ENCODE data around the gene CRACR2A. TPM values are rescaled to one million over a fixed set of nuclear protein-coding genes. Genes with fewer than 3 reads are reported as not detected.

CRACR2A gene
- total RNA-seq, 4 donors from 2014 or later: 4.8 to 18.2 (median 10.6) TPM

DNA sequence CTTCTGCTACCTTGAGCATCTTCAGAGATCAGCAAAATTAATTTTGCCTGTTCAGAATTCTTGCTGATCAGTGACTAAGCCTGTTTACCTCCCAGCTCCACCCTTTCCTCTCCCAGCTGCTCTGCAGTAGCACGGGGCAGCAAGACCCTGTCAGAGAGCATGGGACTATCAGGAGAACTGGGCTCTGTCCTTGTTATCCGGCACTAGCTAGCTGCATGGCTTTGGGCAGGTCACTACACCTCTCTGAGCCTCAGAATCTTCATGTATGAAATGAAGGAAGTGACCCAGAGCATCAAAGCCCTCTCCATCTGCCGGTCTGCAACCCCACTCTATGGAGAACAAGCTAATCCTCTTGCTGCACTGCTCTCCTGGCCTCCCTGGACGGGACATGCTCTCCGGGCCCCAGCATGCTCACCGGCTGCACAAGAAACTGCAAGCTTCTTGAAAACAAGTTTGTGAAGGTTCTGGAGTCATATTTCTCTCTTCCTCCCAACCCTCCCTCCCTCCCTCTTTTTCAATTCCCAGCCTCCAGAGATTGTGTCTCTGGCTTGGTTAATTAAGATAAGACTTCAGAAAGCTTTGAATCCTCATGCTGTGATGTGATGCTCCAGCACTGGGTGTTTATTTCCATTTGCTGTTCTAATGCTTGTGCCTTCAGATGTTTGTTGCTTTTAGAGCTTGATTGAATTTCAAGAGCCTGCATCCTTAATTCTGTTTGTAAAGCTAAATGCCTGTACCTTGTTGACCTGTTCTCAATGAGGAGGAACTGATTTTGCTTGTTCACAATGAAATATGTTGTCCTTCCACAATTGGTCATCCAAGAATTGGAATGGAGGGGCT lies 101.1 kb downstream of the CRACR2A start:
- Histone ChIP-seq H3K4me3 (no peak overlapping the region), H3K9me3 (no peaks in the 10 kb centered on the region), H3K36me3 (peaks cover 5% of the 10 kb centered on the region), H3K27ac (no peak overlapping the region), H3K27me3 (no peaks in the 10 kb centered on the region), H3K4me1 (no peaks in the 10 kb centered on the region)
- no peak for TF ChIP-seq POLR2AphosphoS5 (IDR thresholded peaks at IDR 0.05)
- TF ChIP-seq POLR2A (IDR thresholded peaks at IDR 0.05): no peak
- TF ChIP-seq EP300 (IDR thresholded peaks at IDR 0.05): no peak
- TF ChIP-seq, protein P1, sequence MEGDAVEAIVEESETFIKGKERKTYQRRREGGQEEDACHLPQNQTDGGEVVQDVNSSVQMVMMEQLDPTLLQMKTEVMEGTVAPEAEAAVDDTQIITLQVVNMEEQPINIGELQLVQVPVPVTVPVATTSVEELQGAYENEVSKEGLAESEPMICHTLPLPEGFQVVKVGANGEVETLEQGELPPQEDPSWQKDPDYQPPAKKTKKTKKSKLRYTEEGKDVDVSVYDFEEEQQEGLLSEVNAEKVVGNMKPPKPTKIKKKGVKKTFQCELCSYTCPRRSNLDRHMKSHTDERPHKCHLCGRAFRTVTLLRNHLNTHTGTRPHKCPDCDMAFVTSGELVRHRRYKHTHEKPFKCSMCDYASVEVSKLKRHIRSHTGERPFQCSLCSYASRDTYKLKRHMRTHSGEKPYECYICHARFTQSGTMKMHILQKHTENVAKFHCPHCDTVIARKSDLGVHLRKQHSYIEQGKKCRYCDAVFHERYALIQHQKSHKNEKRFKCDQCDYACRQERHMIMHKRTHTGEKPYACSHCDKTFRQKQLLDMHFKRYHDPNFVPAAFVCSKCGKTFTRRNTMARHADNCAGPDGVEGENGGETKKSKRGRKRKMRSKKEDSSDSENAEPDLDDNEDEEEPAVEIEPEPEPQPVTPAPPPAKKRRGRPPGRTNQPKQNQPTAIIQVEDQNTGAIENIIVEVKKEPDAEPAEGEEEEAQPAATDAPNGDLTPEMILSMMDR (IDR thresholded peaks at IDR 0.05): no peak
- no peak for DNase-seq (ENCODE audit: low spot score in 2 of 2)
- 49% methylated on average over 6 of the region's 6 CpGs for WGBS

- WGBS: 86% methylated on average over 5 of the region's 5 CpGs
- no peak overlapping the region for H3K27ac ChIP-seq
- H3K4me1 ChIP-seq: no peaks in the 10 kb centered on the region
- no peak for DNase-seq (ENCODE audit: low spot score in 2 of 2)
- H3K4me3 ChIP-seq: no peak overlapping the region
- no peaks in the 10 kb centered on the region for H3K36me3 ChIP-seq
- H3K9me3 ChIP-seq: no peaks in the 10 kb centered on the region
- TF ChIP-seq POLR2AphosphoS5 (IDR thresholded peaks at IDR 0.05): no peak
- no peak for TF ChIP-seq EP300 (IDR thresholded peaks at IDR 0.05)
- TF ChIP-seq, protein P1 (IDR thresholded peaks at IDR 0.05): no peak
- no peak for TF ChIP-seq POLR2A (IDR thresholded peaks at IDR 0.05)
- no peaks in the 10 kb centered on the region for H3K27me3 ChIP-seq
Observed at GRCh38 chr12:3647504-3647903, 105.4 kb downstream of the CRACR2A start.

- H3K4me1 ChIP-seq: no peaks in the 10 kb centered on the region
- no peaks in the 10 kb centered on the region for H3K9me3 ChIP-seq
- DNase-seq (ENCODE audit: low spot score in 2 of 2): no peak
- no peaks in the 10 kb centered on the region for H3K27me3 ChIP-seq
- no peaks in the 10 kb centered on the region for H3K36me3 ChIP-seq
- no peak overlapping the region for H3K4me3 ChIP-seq
- TF ChIP-seq POLR2AphosphoS5 (IDR thresholded peaks at IDR 0.05): no peak
- no peak for TF ChIP-seq POLR2A (IDR thresholded peaks at IDR 0.05)
- no peak for TF ChIP-seq EP300 (IDR thresholded peaks at IDR 0.05)
- WGBS: 74% methylated on average over 12 of the region's 12 CpGs
- no peak overlapping the region for H3K27ac ChIP-seq
Observed at GRCh38 chr12:3646561-3647241, 106.2 kb downstream of the CRACR2A start.

GRCh38 chr12:3645091-3645490 lies 107.8 kb downstream of the CRACR2A start:
- H3K4me3 ChIP-seq: no peak overlapping the region
- H3K27ac ChIP-seq: no peak overlapping the region
- no peak for TF ChIP-seq POLR2AphosphoS5 (IDR thresholded peaks at IDR 0.05)
- no peak for TF ChIP-seq POLR2A (IDR thresholded peaks at IDR 0.05)
- TF ChIP-seq EP300 (IDR thresholded peaks at IDR 0.05): no peak
- TF ChIP-seq, protein P1 (IDR thresholded peaks at IDR 0.05): no peak
- H3K27me3 ChIP-seq: no peaks in the 10 kb centered on the region
- DNase-seq (ENCODE audit: low spot score in 2 of 2): no peak
- H3K9me3 ChIP-seq: no peaks in the 10 kb centered on the region
- H3K4me1 ChIP-seq: no peaks in the 10 kb centered on the region
- 84% methylated on average over 4 of the region's 4 CpGs for WGBS
- no peaks in the 10 kb centered on the region for H3K36me3 ChIP-seq

- TF ChIP-seq POLR2A (IDR thresholded peaks at IDR 0.05): no peak
- no peak for TF ChIP-seq POLR2AphosphoS5 (IDR thresholded peaks at IDR 0.05)
- TF ChIP-seq, protein P1 (IDR thresholded peaks at IDR 0.05): no peak
- no peak for TF ChIP-seq EP300 (IDR thresholded peaks at IDR 0.05)
Observed at GRCh38 chr12:3644104-3644503, 108.8 kb downstream of the CRACR2A start.

More at GRCh38 chr12:3644104-3644503, 108.8 kb downstream of the CRACR2A start:
- Histone ChIP-seq H3K4me1 (no peaks in the 10 kb centered on the region), H3K36me3 (no peaks in the 10 kb centered on the region), H3K4me3 (no peak overlapping the region), H3K27ac (no peak overlapping the region), H3K9me3 (no peaks in the 10 kb centered on the region), H3K27me3 (no peaks in the 10 kb centered on the region)
- WGBS: 49% methylated on average over 8 of the region's 8 CpGs
- no peak for DNase-seq (ENCODE audit: low spot score in 2 of 2)

Measured in suprapubic skin (tissue), 4 donors.